CMK (cell line): ENCODE data around the gene ENG.
"Not testable (repeated sequence)": the region's sequence is repeated elsewhere in the genome, so short reads cannot be mapped to it uniquely, and the experiment has no call there.

ENCODE experiments used
- DNase-seq: peaks from one replicate; pipeline ENCODE4 v3.0.0-alpha.2; 2010; ENCODE audit warnings: low read depth

Gene ENG

DNA sequence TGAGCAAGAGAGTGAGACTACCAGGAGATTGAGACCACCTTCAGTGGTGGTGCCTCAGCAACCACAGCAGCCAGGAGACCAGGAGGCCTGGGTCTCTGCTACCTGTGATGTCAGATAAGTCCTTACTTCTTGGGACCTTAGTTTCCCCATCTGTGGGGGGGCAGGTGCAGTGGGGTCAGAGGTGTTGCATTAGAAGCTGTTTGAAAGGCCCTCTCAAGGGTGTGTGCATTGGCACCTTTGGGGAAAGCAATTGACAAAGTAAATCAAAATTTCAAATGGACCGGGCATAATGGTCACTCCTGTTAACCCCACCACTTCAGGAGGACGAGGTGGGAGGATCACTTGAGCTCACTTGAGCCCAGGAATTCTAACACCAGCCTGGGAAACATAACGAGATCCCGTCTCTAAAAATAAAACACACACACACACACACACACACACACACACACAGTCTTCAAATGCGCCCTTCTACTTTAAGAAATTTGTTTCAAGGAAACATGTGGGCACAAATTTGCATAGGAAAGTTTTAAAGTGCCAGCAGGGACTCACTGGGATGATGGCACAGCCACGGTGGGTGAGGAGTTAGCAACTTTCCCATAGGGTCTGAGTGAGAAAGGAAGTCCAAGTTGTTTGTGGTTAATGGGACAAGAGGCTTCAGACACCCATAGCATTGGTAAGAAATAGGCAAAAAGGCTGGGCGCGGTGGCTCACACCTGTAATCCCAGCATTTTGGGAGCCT, 24.4 kb upstream of the ENG start:
- no peak for DNase-seq

DNA sequence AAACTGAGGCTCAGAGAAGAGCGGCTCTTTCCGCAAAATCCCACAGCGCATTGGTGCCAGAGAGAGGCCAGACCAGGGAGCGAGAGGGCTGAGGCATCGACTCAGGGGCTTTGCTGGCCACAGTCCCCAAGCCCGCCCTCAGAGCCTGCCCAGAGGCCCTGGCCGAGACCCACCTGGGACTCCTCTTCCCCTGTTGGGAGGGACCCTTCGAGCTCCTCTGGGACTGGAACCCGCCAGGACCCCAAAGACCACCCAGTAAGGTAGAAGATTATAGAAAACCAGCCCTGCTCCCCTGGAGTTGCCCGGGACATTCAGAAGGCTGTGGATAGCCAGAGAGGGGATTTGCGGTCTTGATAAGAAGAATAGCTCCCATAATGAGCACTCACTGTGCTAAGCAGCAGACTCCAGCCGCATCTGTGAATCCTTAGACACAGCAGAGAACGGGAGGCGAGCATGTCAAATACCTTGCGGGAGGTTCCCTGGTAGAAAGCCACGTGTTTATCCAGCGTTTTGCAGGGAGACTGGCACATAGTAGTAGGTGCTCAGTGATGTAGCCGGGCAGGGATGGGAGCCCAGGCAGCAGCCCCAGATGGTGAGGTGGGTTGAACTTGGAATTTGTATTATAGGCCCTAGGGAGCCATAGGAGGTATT, 23.7 kb upstream of the ENG start:
- no peak for DNase-seq

DNA sequence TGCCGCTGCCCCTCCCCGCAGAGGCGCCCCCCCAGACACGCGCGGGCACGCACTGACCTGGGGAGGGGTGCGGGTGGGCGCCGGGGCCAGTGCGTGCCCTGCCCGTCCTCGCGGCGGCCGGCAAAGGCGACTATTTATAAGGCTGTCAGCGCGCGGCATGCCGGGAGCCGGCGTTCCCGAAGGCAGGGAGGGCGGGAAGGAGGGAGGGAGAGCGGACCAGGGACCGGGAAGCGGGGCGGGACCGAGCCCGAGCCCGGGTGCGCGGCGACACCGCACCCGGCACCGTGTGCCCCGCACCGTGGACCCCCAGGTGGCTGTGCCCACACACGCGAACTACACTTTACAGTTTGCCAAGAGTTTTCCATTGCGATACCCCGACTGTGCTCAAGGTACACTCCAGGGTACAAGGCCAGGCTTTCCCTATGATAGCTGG, 23.1 kb upstream of the ENG start, which contains the start of gene AK1:
Gene AK1 (minus strand): TSS at position 110 of the 433 bp plus-strand sequence. CDS start 3,058 bp downstream, outside the sequence.
- DNase-seq = no peak

DNA sequence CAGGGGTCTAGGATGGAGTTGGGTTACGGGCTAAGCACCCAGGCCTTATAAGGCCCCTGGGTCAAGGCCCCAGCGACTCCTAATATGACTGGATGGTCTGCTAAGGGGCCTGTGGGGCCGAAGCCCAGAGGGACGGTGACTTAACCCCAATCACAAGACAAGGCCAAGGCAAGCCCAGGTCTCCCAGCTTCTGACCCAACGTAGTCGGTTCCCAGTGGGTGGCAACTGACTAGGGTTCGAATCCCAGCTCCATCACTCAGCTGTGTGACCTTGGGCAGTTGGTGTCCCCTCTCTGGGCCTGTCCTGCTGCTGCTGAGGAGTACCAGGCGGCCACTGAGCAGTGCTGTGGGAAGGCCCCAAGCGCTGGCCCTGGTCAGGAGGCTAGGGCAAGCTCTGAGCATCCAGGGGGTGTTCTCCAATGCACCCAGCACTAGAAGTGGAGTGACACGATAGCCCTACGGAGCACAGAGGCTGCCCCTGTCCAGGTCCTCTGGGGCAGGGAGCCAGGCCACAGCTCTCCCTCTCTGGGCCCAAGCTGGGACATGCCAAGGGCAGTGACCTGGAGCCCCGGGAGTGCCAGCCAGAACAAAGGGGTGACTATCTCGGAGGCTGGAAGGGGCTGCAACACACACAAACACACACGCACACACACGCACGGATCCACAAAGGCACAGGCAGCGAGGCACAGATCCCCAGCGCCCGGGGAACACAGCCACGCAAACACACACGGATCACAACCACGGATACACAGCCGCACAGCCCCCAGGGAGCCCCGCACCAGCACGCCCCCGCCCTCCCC, 22.5 kb upstream of the ENG start:
- DNase-seq = no peak

- no peak for DNase-seq
These were observed 21.7 kb upstream of the ENG start for GRCh38 chr9:127876026-127876763.

DNA sequence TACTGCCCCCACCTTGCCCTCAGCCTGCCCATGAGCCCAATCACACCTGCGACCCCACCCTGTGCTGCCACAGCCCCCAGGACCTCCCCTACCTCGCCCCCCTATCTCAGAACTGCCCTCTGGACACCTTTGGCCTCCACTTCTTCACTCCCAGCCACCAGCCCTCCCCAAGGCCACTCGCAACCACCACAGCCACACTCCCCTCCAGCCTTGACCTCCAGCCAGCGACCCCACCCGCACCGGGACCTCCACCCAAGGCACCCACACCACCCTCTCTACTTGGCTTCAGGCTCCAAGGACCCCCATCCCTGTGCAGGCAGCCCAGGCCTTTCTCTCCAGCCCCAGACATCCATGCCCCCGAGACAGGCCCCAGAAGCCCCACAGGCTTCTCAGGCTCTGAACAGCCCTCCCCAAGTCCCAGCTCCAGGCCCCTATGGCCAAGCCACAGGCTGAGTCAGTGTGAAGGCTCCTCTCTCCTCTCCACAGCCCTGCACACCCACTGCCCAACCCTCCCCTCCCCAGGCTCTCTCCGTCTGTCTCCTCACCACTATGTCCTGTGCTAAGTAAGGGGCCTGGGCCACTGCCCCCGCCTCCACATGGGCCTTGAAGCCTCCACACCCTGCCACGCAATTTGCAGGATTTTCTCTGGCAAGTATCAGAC, 21.0 kb upstream of the ENG start:
- DNase-seq = no peak

- DNase-seq = no peak
These were observed 20.1 kb upstream of the ENG start for GRCh38 chr9:127874301-127875221.

DNA sequence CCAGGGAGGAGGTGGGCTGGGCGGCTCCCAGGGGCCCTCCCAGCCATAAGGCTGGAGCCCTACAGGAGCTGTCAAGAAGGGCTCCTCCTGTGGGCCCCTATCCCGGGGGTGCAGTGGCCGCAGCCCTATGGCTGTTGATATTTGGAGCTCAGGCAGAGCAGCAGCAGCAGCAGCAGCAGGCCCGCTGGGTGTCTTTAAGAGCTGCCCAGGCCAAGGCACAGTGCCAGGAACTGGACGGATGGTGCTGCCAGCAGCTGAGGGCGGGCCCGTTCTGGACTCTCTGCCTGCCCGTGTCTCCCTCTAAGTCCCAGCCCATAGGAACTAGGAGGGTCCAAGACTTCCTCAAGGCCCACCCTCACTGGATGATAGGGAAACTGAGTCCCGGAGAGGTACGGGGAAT, 19.4 kb upstream of the ENG start:
- DNase-seq = no peak

- no peak for DNase-seq
These were observed 18.8 kb upstream of the ENG start for GRCh38 chr9:127873223-127873691.

DNA sequence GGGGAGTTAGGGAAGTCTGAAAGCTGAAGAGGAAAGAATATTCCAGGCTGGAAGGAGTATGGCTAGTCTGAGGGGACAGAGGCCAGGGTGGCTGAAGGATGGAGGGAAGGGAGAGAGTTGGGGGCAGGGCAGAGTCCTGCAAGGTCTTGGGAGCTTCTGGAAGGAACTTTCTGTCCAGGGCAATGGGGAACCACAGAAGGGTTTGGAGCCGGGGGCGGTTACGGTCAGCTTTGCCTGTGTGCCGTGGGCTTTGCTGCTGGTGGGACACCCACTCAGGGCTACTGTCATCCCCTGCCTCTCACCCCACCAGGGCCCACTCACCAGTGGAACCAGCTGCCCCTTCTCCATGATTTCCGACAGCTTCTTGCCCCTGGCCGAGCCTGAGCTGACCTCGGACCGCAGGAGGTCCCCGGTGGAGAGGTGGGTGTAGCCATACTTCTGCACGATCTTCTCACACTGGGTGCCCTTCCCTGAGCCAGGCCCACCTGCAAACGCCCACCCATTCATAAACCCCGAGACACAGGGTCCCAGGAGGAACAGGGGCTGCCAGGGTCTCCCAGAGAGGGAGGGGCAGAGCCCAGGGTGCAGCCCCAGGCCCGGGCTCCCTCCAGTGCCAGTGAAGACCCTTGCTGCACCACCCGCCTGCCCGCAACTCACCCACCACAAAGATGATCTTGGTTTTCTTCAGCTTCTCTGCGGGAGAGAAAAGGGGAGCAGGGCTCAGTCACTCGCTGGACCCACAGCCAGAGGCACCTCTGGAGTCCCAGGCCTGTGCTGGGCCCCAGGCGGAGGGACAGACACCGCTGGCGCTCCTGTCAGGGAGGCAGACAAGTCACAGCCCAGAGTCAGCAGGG, 18.1 kb upstream of the ENG start:
- no peak for DNase-seq

DNA sequence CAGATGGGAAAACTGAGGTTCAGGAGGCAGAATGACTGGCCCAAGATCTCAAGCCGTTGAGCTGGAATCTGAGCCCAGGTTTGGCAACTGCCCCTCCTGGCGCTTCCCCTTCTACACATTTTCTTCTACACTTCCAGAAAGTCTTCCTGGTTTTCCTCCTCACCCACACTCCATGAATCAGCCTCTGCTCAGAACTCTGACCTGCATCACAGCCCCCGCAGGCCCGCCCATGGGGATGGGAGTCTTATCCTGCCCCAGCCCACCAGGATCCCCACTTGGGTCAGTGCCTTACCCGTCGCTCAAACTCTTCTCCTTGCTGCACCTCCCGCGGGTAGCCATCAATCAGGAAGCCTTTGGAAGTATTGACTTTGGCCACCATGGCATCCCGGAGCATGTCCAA, 17.1 kb upstream of the ENG start:
- DNase-seq = no peak

- DNase-seq = no peak
These were observed 16.4 kb upstream of the ENG start for GRCh38 chr9:127870887-127871286.

DNA sequence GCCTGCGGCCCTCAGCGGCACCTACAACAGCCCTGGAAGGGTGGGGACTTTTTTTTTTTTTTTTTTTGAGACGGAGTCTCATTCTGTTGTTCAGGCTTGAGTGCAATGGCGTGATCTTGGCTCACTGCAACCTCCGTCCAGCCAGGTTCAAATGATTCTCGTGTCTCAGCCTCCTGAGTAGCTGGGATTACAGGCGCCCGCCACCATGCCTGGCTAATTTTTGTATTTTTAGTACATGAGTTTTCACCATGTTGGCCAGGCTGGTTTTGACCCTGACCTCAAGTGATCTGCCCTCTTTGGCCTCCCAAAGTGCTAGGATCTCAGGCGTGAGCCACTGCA, 15.7 kb upstream of the ENG start:
- DNase-seq = not testable (repeated sequence)

- peak; percentile 56 for DNase-seq
These were observed 15.1 kb upstream of the ENG start for GRCh38 chr9:127869310-127870152.

DNA sequence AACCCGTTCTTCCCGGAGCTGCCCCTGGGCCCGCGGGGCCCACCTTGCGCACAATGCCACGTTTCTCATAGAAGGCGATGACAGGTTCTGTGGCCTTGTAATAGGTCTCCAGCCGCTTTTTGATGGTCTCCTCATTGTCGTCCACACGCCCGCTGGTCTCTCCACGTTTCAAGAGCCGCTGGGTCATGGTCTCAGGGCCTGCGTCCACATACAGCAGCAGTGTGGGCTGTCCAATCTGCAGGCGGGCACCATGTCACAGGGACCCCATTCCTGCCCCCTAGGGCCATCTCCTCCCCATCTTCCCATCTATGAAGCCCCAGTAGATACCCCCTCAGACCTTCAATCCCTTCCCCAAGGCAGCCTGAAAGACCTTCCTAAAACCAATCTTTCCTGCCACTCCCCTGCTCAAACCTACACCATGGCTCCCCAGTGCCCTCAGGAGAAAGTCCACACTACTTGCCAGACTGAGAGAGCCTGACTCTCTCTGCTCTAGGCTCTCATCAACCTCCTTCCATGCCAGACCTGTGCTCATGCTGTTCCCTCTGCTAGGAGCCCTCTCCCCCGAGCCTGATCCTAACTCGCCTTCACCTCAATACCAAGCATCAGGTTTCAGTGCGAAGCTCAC, 13.9 kb upstream of the ENG start:
- DNase-seq = no peak

DNA sequence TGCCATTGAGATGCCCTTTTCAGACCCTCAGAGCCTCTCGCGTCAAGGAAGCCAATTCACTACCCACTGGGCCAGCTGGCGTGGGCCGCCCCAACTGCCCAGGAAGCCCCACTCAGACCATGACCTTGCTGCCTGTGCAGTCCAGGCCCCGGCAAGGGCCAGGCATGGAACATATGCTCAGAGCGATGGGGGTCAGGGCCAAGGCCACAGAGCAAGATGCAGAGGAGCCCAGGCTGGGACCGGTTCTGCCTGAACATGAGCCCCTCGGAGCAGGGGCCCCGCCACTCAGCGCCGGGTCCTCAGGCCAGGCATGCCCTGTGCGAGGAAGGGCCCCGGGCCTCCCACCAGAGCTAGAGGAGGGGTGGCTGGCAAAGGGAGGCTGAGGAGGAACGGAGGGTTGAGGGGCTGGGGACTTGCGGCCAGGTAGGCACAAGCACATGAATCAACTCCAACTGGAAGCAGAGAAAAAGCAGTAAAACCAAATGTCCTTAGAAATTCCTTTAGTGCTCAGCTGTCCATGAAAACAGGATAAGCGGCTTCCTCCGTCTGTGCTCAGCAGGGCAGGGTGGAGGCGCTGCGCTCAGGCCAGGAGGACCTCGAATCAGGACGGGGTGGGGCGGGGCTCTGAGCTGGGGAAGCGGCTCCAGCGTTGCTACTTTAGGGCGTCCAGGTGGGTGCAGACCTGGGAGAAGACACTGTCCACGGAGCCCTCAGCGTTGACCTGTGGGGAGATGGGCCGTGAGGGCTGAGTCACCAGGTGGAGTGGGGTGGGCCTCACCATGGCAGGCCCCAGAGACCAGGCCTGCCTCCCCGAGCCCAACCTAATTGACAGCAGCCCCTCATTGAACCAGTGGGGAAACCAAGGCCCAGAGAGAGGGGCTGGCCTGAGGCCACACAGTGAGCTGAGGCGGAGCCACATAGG, 13.2 kb upstream of the ENG start:
- DNase-seq = no peak

DNA sequence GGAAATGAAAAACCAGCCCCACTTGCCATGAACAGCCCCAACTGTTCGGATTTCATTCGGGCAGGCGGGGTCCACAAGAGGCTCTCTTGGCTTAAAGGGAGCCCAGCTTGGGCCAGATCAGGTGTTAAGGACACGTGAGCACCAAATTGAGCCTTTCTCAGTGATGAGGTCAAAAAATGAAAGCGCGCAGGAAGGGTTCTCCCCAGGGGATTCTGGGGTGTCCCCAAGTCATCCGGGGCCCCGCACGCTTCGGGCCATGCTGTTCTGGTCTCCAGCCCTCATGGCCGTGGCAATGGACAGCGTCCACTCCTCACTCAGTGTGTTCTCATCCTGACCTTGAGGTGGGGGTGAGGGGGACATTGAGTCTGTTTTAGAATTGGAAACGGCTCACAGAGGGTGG, 12.1 kb upstream of the ENG start:
- no peak for DNase-seq
